AG04450 (cell line): ENCODE results near the gene NRL. TPM values are rescaled to one million over a fixed set of nuclear protein-coding genes. Genes with fewer than 3 reads are reported as not detected.

Experiments
- CTCF ChIA-PET: fragments of 300-600, 350-600 bp; formaldehyde crosslinking; extraction: SDS; loops from one replicate; lab custom pipeline; 2022; ENCODE audit warnings: antibody characterized with exemption, inconsistent platforms; lab: Charles Lee
- POLR2A ChIA-PET: fragments of 350-600 bp; formaldehyde crosslinking; extraction: SDS; loops from one replicate; lab custom pipeline; 2021; ENCODE audit warnings: antibody characterized with exemption, inconsistent platforms; lab: Yijun Ruan, JAX
- DNase-seq: peaks from one replicate; pipeline ENCODE4 v3.0.0-alpha.2; 2011; ENCODE audit warnings: low read depth, low spot score
- H3K27ac ChIP-seq: one replicate; pipeline ENCODE4 v1.5.1; 2012; ENCODE audit warnings: low read depth, low read length, control low read depth
- H3K27me3 ChIP-seq: one replicate; pipeline ENCODE4 v1.6.0; 2012; ENCODE audit warnings: low read length; ENCODE audit not compliant: control insufficient read depth, insufficient read depth
- H3K4me3 ChIP-seq: 2 replicates; pipeline ENCODE4 v1.5.1; 2011; ENCODE audit warnings: mild to moderate bottlenecking, low read depth, low read length, control low read depth
- H3K9me3 ChIP-seq: 2 replicates; pipeline ENCODE4 v1.5.1; 2012; ENCODE audit warnings: low read length; ENCODE audit not compliant: control insufficient read depth, insufficient read depth
- CTCF ChIP-seq: IDR thresholded peaks from 2 replicates; pipeline ENCODE4 v1.5.1; 2011; ENCODE audit warnings: low read depth, low read length, control low read depth, inconsistent platforms
- polyA plus RNA-seq: library from polyadenylated mRNA; depleted of rRNA; stranded (reverse); fragments of >200 nt; gene quantifications from 2 replicates; pipeline ENCODE4 v1.2.3, GENCODE V29; 2011

Gene NRL
- polyA plus RNA-seq, 1 experiment = 0.41 TPM

- no peak for TF ChIP-seq CTCF
- ChIA-PET CTCF (interaction anchor here (3.3 to 4.7 kb wide), 2 partner anchors 11 to 12 kb away, joined by 27 to 54 read pairs; partner anchors contain the start of gene IRF9), POLR2A (interaction anchor here (0.6 kb wide), 1 partner anchor 12 kb away, joined by 3 read pairs; the partner anchor contains the start of gene IRF9)
- Histone ChIP-seq H3K4me3 (no peak overlapping the region), H3K27me3 (no peaks in the 10 kb centered on the region), H3K27ac (no peak overlapping the region), H3K9me3 (peaks cover 3% of the 10 kb centered on the region; the same call in 1 of the 2 replicates)
- no peak for DNase-seq
Observed at GRCh38 chr14:24149302-24149969, 34.7 kb upstream of the NRL start.

GRCh38 chr14:24147761-24148428 lies 33.1 kb upstream of the NRL start:
- DNase-seq = no peak
- H3K4me3 ChIP-seq = peak overlapping the region; percentile 72
- ChIA-PET POLR2A (interaction anchor here (1.5 kb wide), 2 partner anchors 10 to 13 kb away, joined by 7 to 12 read pairs; partner anchors contain the start of gene IRF9), CTCF (interaction anchor here (0.6 to 4.7 kb wide), 4 partner anchors 13 to 149 kb away, joined by 4 to 54 read pairs (median 7); partner anchors contain the start of gene IRF9)
- H3K27me3 ChIP-seq = no peaks in the 10 kb centered on the region
- TF ChIP-seq CTCF = no peak
- no peak overlapping the region for H3K27ac ChIP-seq
- peaks cover 3% of the 10 kb centered on the region; the same call in 1 of the 2 replicates for H3K9me3 ChIP-seq

GRCh38 chr14:24146978-24147760 lies 32.4 kb upstream of the NRL start, which contains the start of gene RNF31:
TSS of gene RNF31 (plus strand) at chr14:24147498. CDS start at chr14:24147699, 201 bp downstream.
- H3K27me3 ChIP-seq = no peaks in the 10 kb centered on the region
- H3K27ac ChIP-seq = peak within 1 kb of the TSS; percentile 90
- H3K9me3 ChIP-seq = peaks cover 3% of the 10 kb centered on the region; the same call in 1 of the 2 replicates
- ChIA-PET POLR2A (interaction anchor here (0.6 to 2.1 kb wide), 9 partner anchors 10 to 100 kb away, joined by 3 to 17 read pairs (median 5); partner anchors contain the start of genes CHMP4A, DCAF11, IRF9 and NRL), CTCF (interaction anchor here (0.6 to 4.7 kb wide), 5 partner anchors 13 to 161 kb away, joined by 4 to 54 read pairs (median 5); partner anchors contain the start of genes CIDEB and IRF9)
- TF ChIP-seq CTCF = no peak
- peak; percentile 95 for DNase-seq
- H3K4me3 ChIP-seq = peak within 1 kb of the TSS; percentile 72

GRCh38 chr14:24146453-24146977 lies 31.8 kb upstream of the NRL start, which contains the start of gene PSME2:
TSS of gene PSME2 (minus strand) at chr14:24146610. CDS start at chr14:24146581, 29 bp downstream.
- TF ChIP-seq CTCF = no peak

More at GRCh38 chr14:24146453-24146977, 31.8 kb upstream of the NRL start, which contains the start of gene PSME2:
- ChIA-PET CTCF (interaction anchor here (0.6 to 4.7 kb wide), 7 partner anchors 9 to 1843 kb away, joined by 3 to 54 read pairs (median 4); partner anchors contain the start of genes CIDEB and IRF9), POLR2A (interaction anchor here (0.6 to 2.1 kb wide), 10 partner anchors 9 to 101 kb away, joined by 3 to 17 read pairs (median 4); partner anchors contain the start of genes CHMP4A, DCAF11, IRF9 and NRL)
- Histone ChIP-seq H3K27me3 (no peaks in the 10 kb centered on the region), H3K9me3 (peaks cover 3% of the 10 kb centered on the region; the same call in 1 of the 2 replicates), H3K4me3 (peak within 1 kb of the TSS; percentile 72), H3K27ac (peak within 1 kb of the TSS; percentile 90)
- DNase-seq = peak; percentile 95
